T-helper 2 cell (primary cell): ENCODE measurements around the gene GPR137.

Experiments used
- DNase-seq, 5 experiments: peaks; one replicate each; pipeline versions ENCODE4 v3.0.0 to v3.0.0-alpha.2; 2012 to 2022

Gene GPR137

GRCh38 chr11:64264371-64264852, 21.2 kb upstream of the GPR137 start:
- no peak for DNase-seq

GRCh38 chr11:64265176-64266160, 20.2 kb upstream of the GPR137 start:
- DNase-seq = no peak

- no peak for DNase-seq
Measured at GRCh38 chr11:64266339-64266738, 19.3 kb upstream of the GPR137 start.

GRCh38 chr11:64267207-64267945, 18.3 kb upstream of the GPR137 start:
- DNase-seq = no peak

GRCh38 chr11:64268025-64268892, 17.4 kb upstream of the GPR137 start:
- peak in 1 of 5 experiments; percentile 2 for DNase-seq

DNA sequence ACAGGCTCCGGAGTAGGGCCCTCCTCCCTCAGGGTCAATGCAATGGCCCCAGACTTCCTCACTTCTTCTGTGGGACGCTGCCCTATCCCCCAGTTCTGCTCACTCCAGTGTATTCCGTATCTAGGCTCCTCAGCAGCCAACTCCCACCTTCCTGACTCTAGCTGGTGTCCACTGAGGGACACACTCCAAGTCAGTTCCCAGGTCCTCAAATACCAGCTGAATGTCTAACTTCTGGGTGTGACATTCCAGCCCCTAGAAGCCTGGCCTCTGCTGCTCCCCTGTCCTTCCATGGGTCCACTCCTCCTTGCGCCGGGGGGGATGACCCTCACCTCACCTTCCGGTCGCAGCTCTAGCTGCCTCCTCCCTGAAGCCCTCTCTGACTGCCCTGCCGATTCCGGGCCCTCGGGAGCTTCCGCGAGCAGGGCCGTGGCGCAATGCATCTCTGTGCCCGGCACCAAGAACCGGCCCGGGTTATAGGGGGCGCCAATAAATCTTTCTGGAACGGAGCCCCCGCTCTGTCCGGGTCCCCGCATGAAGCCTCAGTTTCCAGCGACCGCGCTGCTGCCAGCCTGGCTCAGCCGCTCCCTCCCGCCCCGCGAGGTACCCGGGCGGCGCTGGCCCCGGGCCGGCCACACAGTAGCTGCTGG, 16.6 kb upstream of the GPR137 start:
- peak in 3 of 5 experiments; percentile 24 to 62 (median 30) for DNase-seq

GRCh38 chr11:64269540-64270220, 16.0 kb upstream of the GPR137 start:
- peak; percentile 94 to 99 (median 98) for DNase-seq

- DNase-seq = no peak
Measured at GRCh38 chr11:64275031-64275800, 10.4 kb upstream of the GPR137 start.

GRCh38 chr11:64275841-64276240, 9.8 kb upstream of the GPR137 start:
- DNase-seq = no peak

GRCh38 chr11:64276653-64277431, 8.8 kb upstream of the GPR137 start:
- no peak for DNase-seq

DNA sequence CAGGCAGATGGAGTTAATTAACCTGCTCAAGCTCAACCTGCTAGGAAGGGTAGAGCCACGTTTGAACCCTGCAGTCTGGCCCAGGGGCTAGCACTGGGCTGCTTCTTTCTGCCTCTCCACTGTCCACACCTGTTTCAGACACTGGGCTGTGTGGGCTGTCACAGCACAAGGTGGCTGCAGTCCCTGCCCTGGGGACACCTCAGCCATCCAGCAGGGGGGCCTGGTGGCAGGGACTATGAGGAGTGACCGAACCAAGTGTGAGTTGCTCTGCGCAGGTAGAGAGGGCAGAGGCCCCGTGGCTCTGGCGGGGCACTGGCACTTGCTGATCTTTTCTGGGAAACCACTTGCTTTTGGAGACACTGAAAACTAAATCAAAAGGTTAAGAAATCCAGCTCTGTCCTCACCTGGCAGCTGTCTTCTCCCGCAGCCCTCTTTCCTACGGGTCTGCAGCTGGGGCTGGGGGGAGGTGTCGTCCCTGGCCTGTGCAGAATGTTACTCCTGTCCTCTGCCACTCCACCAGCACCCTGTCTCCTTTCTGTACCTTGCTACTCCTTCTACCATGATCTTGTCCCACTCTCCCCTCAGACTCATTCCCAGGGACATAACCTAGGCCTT, 7.0 kb upstream of the GPR137 start:
- no peak for DNase-seq

GRCh38 chr11:64281957-64282770, 3.5 kb upstream of the GPR137 start:
- DNase-seq = no peak

- no peak for DNase-seq
Measured at GRCh38 chr11:64283092-64283491, 2.6 kb upstream of the GPR137 start.

GRCh38 chr11:64284048-64284961, 1.3 kb upstream of the GPR137 start, which contains the start of gene BAD:
Gene BAD, minus strand, starts transcription at chr11:64284665. Its CDS starts 297 bp downstream, at chr11:64284368.
- DNase-seq = peak; percentile 85 to 94 (median 88)

- DNase-seq = peak in 1 of 5 experiments; percentile 70
Measured at GRCh38 chr11:64285885-64286800, 495 bp downstream of the GPR137 start.

- no peak for DNase-seq
Measured at GRCh38 chr11:64286801-64287159, 1.1 kb downstream of the GPR137 start.
